HPDE6-E6E7 (cell line): ENCODE data around the gene SLC9A1.

Source experiments
- DNase-seq: peaks from one replicate; pipeline ENCODE4 v3.0.0; 2011; ENCODE audit warnings: missing footprints; ENCODE audit errors: extremely low spot score

SLC9A1 gene

GRCh38 chr1:27150641-27151040 is 4.3 kb downstream of the SLC9A1 start:
- DNase-seq: no peak

- DNase-seq: no peak
Observed at GRCh38 chr1:27150183-27150582, 4.7 kb downstream of the SLC9A1 start.

GRCh38 chr1:27149762-27150113 is 5.2 kb downstream of the SLC9A1 start:
- no peak for DNase-seq

GRCh38 chr1:27149084-27149761 is 5.7 kb downstream of the SLC9A1 start:
- no peak for DNase-seq

- DNase-seq: no peak
Observed at GRCh38 chr1:27148591-27148990, 6.3 kb downstream of the SLC9A1 start.

GRCh38 chr1:27147842-27148518 is 6.9 kb downstream of the SLC9A1 start:
- no peak for DNase-seq

GRCh38 chr1:27145934-27146354 is 9.0 kb downstream of the SLC9A1 start:
- peak; percentile 88 for DNase-seq

GRCh38 chr1:27144920-27145661 is 9.8 kb downstream of the SLC9A1 start:
- DNase-seq: no peak

- DNase-seq: peak; percentile 76
Observed at GRCh38 chr1:27144049-27144748, 10.7 kb downstream of the SLC9A1 start.

- DNase-seq: no peak
Observed at GRCh38 chr1:27143401-27143800, 11.5 kb downstream of the SLC9A1 start.

- DNase-seq: peak; percentile 89
Observed at GRCh38 chr1:27142464-27142863, 12.5 kb downstream of the SLC9A1 start.

GRCh38 chr1:27141266-27142003 is 13.5 kb downstream of the SLC9A1 start:
- DNase-seq: no peak

- no peak for DNase-seq
Observed at GRCh38 chr1:27139980-27140379, 14.9 kb downstream of the SLC9A1 start.

- no peak for DNase-seq
Observed at GRCh38 chr1:27138927-27139326, 16.0 kb downstream of the SLC9A1 start.

- no peak for DNase-seq
Observed at GRCh38 chr1:27138368-27138767, 16.6 kb downstream of the SLC9A1 start.

- no peak for DNase-seq
Observed at GRCh38 chr1:27137544-27138075, 17.3 kb downstream of the SLC9A1 start.

- DNase-seq: no peak
Observed at GRCh38 chr1:27136998-27137542, 17.9 kb downstream of the SLC9A1 start.

GRCh38 chr1:27136236-27136551 is 18.7 kb downstream of the SLC9A1 start:
- no peak for DNase-seq

- DNase-seq: no peak
Observed at GRCh38 chr1:27135541-27136235, 19.2 kb downstream of the SLC9A1 start.

GRCh38 chr1:27133991-27134390 is 20.9 kb downstream of the SLC9A1 start:
- no peak for DNase-seq

- no peak for DNase-seq
Observed at GRCh38 chr1:27133158-27133557, 21.8 kb downstream of the SLC9A1 start.
